ENCODE results near the gene PEAK1.

DNA sequence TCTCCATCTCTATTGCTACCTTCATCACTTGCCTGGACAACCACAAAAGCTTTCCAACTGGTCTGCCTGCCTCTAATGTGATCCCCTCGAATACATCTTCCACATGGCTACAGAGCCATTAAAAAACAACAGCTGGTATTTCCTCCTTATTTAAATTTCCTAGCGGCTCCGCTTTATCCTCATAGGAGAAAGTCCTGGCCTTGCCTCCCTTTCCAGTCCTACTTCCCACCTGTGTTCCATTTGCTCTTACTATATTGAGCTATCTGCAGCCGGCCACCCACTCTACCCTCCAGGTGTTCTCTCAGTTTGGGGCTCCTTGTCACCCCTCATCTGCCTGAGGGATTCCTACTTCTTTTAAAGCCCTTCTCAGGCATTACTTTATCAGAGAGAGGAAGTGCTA lies 299.3 kb downstream of the PEAK1 start:
- TF ChIP-seq, protein P1, sequence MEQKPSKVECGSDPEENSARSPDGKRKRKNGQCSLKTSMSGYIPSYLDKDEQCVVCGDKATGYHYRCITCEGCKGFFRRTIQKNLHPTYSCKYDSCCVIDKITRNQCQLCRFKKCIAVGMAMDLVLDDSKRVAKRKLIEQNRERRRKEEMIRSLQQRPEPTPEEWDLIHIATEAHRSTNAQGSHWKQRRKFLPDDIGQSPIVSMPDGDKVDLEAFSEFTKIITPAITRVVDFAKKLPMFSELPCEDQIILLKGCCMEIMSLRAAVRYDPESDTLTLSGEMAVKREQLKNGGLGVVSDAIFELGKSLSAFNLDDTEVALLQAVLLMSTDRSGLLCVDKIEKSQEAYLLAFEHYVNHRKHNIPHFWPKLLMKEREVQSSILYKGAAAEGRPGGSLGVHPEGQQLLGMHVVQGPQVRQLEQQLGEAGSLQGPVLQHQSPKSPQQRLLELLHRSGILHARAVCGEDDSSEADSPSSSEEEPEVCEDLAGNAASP (IDR thresholded peaks at IDR 0.05): no peak
- TF ChIP-seq, protein P2, sequence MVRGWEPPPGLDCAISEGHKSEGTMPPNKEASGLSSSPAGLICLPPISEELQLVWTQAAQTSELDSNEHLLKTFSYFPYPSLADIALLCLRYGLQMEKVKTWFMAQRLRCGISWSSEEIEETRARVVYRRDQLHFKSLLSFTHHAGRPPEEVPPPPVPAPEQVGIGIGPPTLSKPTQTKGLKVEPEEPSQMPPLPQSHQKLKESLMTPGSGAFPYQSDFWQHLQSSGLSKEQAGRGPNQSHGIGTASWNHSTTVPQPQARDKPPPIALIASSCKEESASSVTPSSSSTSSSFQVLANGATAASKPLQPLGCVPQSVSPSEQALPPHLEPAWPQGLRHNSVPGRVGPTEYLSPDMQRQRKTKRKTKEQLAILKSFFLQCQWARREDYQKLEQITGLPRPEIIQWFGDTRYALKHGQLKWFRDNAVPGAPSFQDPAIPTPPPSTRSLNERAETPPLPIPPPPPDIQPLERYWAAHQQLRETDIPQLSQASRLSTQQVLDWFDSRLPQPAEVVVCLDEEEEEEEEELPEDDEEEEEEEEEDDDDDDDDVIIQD (CRISPR knock-in tag; IDR thresholded peaks at IDR 0.05): no peak
- TF ChIP-seq, protein P3, sequence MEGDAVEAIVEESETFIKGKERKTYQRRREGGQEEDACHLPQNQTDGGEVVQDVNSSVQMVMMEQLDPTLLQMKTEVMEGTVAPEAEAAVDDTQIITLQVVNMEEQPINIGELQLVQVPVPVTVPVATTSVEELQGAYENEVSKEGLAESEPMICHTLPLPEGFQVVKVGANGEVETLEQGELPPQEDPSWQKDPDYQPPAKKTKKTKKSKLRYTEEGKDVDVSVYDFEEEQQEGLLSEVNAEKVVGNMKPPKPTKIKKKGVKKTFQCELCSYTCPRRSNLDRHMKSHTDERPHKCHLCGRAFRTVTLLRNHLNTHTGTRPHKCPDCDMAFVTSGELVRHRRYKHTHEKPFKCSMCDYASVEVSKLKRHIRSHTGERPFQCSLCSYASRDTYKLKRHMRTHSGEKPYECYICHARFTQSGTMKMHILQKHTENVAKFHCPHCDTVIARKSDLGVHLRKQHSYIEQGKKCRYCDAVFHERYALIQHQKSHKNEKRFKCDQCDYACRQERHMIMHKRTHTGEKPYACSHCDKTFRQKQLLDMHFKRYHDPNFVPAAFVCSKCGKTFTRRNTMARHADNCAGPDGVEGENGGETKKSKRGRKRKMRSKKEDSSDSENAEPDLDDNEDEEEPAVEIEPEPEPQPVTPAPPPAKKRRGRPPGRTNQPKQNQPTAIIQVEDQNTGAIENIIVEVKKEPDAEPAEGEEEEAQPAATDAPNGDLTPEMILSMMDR (IDR thresholded peaks at IDR 0.05 in 2 of 3, conservative IDR thresholded peaks at IDR 0.05 in 1 of 3; ENCODE audit: insufficient read depth in 2 of 3, low read depth in 1 of 3, low read length in 3 of 3): no peak
- TF ChIP-seq YBX1 (IDR thresholded peaks at IDR 0.05): no peak

Measured in K562 (cell line).